22Rv1 (cell line): Measurements from ENCODE around the gene OR6J1.

Experiments used
- CTCF ChIP-seq: fragments of 450-650 bp; IDR thresholded peaks from 2 replicates; pipeline ENCODE4 v1.5.1; 2017; ENCODE audit warnings: mild to moderate bottlenecking
- ZFX ChIP-seq: fragments of 450-650 bp; IDR thresholded peaks from 2 replicates; pipeline ENCODE4 v1.6.1; 2017; ENCODE audit warnings: antibody characterized with exemption, borderline replicate concordance

- TF ChIP-seq CTCF (no peak), ZFX (no peak)
Observed at GRCh38 chr14:22614240-22614799, 29.8 kb downstream of the OR6J1 start.
